ENCODE data around the gene ADGRF4.

DNA sequence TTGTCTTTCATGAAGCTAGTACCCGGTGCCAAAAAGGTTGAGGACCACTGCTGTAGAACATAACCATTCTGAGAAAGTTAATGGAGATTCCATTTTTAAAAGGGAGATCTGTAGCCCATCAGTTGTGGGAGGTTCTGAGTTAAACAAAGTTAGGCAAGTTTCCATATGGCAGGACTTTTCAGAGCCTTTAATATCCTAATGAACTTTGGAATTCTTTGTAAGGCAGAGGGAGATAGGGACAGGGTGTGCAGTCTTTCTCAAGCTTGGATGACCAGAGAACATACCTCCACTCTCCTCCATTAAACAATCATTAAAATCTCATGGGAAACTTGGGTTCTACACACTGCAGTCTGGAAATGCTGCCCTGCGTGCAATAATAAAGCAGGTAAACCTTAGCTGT is 14.8 kb downstream of the ADGRF4 start:
- TF ChIP-seq POLR2A (IDR thresholded peaks at IDR 0.05; ENCODE audit: low read depth, low read length) (no peak), TAF1 (IDR thresholded peaks at IDR 0.05; ENCODE audit: borderline replicate concordance, low read depth, low read length) (no peak)

Measured in GM12892 (cell line).